ENCODE measurements around the gene KAZALD1.

KAZALD1 gene

DNA sequence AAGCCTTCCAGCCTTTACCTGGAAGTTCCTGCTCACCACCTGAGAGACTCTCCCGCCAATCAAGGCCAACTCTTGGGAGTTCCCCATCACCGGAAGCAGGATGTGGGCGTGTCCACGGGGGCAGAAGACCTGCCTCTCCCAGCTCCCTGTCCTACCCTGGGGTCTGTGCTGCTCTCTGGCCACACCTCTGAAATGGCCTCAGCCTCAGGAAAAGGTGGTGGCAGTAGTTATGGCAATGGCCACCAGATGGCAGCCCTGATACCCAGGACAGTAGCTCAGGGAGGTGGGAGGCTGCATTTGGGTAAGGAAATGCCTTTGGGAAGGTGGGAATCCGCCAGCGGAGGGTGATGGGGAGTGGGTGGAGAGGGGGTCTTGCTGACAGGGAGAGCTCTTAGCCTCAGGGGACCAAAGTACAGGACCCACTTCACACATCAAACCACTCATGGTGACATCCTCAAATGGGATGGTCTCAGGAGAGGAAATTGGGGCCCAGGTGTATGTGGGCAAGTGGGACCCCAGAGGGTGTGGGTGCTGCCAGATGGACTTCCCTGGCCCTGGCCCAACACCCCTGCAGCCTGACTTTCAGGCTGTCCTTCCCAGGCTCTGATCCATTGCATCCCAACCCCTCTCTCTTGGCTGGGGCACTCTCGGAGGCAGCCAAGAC, 33.9 kb downstream of the KAZALD1 start:
- TF ChIP-seq ZBTB7A (IDR thresholded peaks at IDR 0.05; ENCODE audit: low read depth) (no peak), YY1 (IDR thresholded peaks at IDR 0.05; ENCODE audit: low read depth) (peak; percentile 74), EGR1 (IDR thresholded peaks at IDR 0.05) (no peak), RAD21 (IDR thresholded peaks at IDR 0.05; ENCODE audit: low read depth) (peak; percentile 88)

DNA sequence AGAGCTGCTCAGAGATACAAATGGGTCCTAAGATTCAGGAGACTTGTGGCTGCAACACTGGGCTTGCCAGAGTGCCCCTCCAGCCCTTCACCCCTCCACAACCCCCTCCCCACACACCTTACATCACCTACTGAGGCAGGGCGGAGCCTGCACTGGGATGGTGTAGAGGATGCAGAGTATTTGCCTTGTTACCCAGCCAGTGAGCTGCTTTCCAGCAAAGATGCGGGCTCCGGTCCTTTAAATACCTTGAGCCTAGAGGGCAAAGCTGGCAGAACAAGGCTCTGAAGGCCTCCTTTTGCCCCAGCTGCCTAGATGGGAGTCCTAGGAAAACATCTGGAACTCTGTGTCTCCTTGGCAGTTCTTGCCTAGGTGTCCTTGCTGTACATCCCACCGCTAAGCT, 34.6 kb downstream of the KAZALD1 start:
- TF ChIP-seq, protein P1, sequence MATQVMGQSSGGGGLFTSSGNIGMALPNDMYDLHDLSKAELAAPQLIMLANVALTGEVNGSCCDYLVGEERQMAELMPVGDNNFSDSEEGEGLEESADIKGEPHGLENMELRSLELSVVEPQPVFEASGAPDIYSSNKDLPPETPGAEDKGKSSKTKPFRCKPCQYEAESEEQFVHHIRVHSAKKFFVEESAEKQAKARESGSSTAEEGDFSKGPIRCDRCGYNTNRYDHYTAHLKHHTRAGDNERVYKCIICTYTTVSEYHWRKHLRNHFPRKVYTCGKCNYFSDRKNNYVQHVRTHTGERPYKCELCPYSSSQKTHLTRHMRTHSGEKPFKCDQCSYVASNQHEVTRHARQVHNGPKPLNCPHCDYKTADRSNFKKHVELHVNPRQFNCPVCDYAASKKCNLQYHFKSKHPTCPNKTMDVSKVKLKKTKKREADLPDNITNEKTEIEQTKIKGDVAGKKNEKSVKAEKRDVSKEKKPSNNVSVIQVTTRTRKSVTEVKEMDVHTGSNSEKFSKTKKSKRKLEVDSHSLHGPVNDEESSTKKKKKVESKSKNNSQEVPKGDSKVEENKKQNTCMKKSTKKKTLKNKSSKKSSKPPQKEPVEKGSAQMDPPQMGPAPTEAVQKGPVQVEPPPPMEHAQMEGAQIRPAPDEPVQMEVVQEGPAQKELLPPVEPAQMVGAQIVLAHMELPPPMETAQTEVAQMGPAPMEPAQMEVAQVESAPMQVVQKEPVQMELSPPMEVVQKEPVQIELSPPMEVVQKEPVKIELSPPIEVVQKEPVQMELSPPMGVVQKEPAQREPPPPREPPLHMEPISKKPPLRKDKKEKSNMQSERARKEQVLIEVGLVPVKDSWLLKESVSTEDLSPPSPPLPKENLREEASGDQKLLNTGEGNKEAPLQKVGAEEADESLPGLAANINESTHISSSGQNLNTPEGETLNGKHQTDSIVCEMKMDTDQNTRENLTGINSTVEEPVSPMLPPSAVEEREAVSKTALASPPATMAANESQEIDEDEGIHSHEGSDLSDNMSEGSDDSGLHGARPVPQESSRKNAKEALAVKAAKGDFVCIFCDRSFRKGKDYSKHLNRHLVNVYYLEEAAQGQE (IDR thresholded peaks at IDR 0.05; ENCODE audit: low read depth) = no peak
- TF ChIP-seq ZBTB7A (IDR thresholded peaks at IDR 0.05; ENCODE audit: low read depth) = no peak
- no peak for TF ChIP-seq CEBPB (IDR thresholded peaks at IDR 0.05)
- TF ChIP-seq TAF1 (IDR thresholded peaks at IDR 0.05; ENCODE audit: low read depth) = no peak
- TF ChIP-seq, protein P2, sequence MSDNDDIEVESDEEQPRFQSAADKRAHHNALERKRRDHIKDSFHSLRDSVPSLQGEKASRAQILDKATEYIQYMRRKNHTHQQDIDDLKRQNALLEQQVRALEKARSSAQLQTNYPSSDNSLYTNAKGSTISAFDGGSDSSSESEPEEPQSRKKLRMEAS (IDR thresholded peaks at IDR 0.05) = no peak
- TF ChIP-seq EP300 (IDR thresholded peaks at IDR 0.05; ENCODE audit: borderline replicate concordance) = no peak
- no peak for TF ChIP-seq NFIC (IDR thresholded peaks at IDR 0.05)

DNA sequence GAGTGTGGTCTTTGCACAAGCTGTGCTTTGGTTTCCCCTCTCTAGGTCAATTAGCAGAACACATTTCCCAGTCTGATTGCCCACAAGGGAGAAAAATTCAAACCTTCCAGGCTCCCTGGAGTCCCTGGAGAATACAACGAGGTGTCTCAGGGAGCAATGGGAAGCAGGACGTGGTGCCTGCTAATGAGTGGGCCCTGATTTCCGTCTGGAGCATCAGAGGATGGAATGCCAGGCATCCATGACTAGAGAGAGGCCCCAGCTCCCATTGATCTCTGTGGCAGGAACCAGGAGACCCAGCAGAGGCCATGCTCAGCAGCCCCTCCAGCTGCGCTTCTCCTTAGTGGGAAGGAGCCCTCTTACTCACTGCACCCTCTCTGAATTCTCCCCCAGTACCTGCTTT, 36.1 kb downstream of the KAZALD1 start:
- TF ChIP-seq TAF1 (IDR thresholded peaks at IDR 0.05; ENCODE audit: low read depth) (no peak), FOXM1 (IDR thresholded peaks at IDR 0.05; ENCODE audit: borderline replicate concordance, low read depth) (no peak), RAD21 (IDR thresholded peaks at IDR 0.05; ENCODE audit: low read depth) (no peak), ZBTB7A (IDR thresholded peaks at IDR 0.05; ENCODE audit: low read depth) (no peak), CREB1 (IDR thresholded peaks at IDR 0.05; ENCODE audit: low read depth) (no peak), CEBPB (IDR thresholded peaks at IDR 0.05) (no peak), YY1 (IDR thresholded peaks at IDR 0.05; ENCODE audit: low read depth) (no peak), TCF12 (IDR thresholded peaks at IDR 0.05; ENCODE audit: low read depth) (no peak), TEAD4 (IDR thresholded peaks at IDR 0.05) (no peak), EP300 (IDR thresholded peaks at IDR 0.05; ENCODE audit: borderline replicate concordance) (no peak), EGR1 (IDR thresholded peaks at IDR 0.05) (no peak), NFIC (IDR thresholded peaks at IDR 0.05) (no peak)
- TF ChIP-seq, protein P3, sequence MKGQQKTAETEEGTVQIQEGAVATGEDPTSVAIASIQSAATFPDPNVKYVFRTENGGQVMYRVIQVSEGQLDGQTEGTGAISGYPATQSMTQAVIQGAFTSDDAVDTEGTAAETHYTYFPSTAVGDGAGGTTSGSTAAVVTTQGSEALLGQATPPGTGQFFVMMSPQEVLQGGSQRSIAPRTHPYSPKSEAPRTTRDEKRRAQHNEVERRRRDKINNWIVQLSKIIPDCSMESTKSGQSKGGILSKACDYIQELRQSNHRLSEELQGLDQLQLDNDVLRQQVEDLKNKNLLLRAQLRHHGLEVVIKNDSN (IDR thresholded peaks at IDR 0.05) = no peak
- TF ChIP-seq, protein P1 (IDR thresholded peaks at IDR 0.05; ENCODE audit: low read depth) = no peak

DNA sequence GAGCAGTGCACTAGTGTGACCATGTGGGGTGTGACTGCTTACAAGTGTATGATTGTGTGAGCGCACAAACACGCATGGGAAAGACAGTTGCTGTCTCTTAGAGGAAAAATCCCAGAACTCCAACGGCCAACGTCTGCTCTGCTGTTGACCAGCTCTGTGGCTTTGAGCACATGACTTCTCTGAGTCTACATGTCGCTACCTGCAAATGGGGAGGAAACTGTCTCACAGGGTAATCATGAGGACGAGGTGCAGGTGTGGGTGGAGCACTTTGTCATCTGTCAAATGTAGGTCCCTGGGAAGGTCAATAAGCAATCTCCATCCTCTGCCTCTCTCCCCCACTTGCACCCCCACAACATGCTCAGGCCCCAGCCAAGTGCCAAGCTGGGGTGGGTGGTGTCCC, 38.1 kb downstream of the KAZALD1 start:
- TF ChIP-seq, protein P3 (IDR thresholded peaks at IDR 0.05) = no peak
- TF ChIP-seq YY1 (IDR thresholded peaks at IDR 0.05; ENCODE audit: low read depth) (no peak), FOXM1 (IDR thresholded peaks at IDR 0.05; ENCODE audit: borderline replicate concordance, low read depth) (no peak), CEBPB (IDR thresholded peaks at IDR 0.05) (no peak), EGR1 (IDR thresholded peaks at IDR 0.05) (no peak), TCF12 (IDR thresholded peaks at IDR 0.05; ENCODE audit: low read depth) (no peak), RAD21 (IDR thresholded peaks at IDR 0.05; ENCODE audit: low read depth) (no peak), EP300 (IDR thresholded peaks at IDR 0.05; ENCODE audit: borderline replicate concordance) (no peak), CREB1 (IDR thresholded peaks at IDR 0.05; ENCODE audit: low read depth) (no peak)

DNA sequence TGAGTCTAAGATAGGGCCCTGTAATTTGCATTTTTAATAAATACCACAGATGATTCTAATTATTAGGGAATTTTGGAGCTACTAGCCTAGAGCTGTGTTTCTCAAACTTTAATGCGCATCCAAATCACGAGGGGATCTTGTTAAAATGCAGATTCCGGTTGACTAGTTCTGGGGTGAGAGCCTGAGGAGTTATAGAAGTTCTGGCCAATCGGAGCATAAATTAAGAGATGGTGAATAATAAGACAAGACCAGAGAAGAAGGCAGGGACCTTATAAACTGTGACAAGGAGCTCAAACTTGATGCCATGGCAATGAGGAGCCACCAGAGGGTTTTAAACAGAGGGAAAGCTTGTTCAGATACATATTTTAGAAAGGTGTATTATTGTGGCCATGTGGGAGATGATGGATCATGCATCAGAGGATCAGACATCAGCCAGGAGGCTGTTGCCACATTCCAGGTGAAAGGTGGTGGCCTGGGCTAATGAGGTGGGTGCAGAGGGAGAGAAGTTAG, 39.6 kb downstream of the KAZALD1 start:
- TF ChIP-seq NFIC (IDR thresholded peaks at IDR 0.05) (no peak), EP300 (IDR thresholded peaks at IDR 0.05; ENCODE audit: borderline replicate concordance) (no peak), TEAD4 (IDR thresholded peaks at IDR 0.05) (no peak), EGR1 (IDR thresholded peaks at IDR 0.05) (no peak), YY1 (IDR thresholded peaks at IDR 0.05; ENCODE audit: low read depth) (no peak), CREB1 (IDR thresholded peaks at IDR 0.05; ENCODE audit: low read depth) (no peak)
- TF ChIP-seq, protein P2 (IDR thresholded peaks at IDR 0.05) = no peak
- TF ChIP-seq, protein P1 (IDR thresholded peaks at IDR 0.05; ENCODE audit: low read depth) = no peak
- TF ChIP-seq, protein P3 (IDR thresholded peaks at IDR 0.05) = no peak

Measured in Ishikawa (cell line).